ENCODE data around the gene ERBB2.
A peak's percentile ranks its signal among the peaks of the same experiment; 100 is the strongest.
"Not testable (repeated sequence)": the region's sequence is repeated elsewhere in the genome, so short reads cannot be mapped to it uniquely, and the experiment has no call there.

Gene ERBB2

GRCh38 chr17:39748444-39749034 is 48.7 kb downstream of the ERBB2 start:
- not testable (repeated sequence) for DNase-seq

GRCh38 chr17:39750131-39751015 is 50.5 kb downstream of the ERBB2 start:
- DNase-seq = no peak

- DNase-seq = no peak
Measured at GRCh38 chr17:39751016-39751543, 51.2 kb downstream of the ERBB2 start.

DNA sequence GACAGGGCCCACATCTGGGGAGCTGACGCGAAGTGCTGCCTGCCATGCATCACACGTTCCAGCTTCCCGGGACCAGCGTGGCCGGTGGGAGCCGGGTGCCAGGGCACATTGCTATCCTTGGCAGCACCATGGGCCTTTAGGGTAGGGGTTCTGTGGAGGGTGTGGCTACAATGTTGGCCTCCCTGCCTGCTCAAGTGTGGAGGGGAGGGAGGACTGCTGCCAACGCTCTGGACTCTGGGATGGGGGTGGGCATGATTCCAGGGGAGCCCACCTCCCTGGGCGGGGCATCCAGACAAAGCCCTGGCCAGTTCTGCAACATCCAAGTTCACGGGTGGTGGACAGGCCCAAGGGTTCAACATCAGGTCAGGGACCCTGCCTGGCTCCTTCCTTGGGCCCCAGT is 51.8 kb downstream of the ERBB2 start:
- DNase-seq = no peak

- no peak for DNase-seq
Measured at GRCh38 chr17:39752241-39752881, 52.5 kb downstream of the ERBB2 start.

DNA sequence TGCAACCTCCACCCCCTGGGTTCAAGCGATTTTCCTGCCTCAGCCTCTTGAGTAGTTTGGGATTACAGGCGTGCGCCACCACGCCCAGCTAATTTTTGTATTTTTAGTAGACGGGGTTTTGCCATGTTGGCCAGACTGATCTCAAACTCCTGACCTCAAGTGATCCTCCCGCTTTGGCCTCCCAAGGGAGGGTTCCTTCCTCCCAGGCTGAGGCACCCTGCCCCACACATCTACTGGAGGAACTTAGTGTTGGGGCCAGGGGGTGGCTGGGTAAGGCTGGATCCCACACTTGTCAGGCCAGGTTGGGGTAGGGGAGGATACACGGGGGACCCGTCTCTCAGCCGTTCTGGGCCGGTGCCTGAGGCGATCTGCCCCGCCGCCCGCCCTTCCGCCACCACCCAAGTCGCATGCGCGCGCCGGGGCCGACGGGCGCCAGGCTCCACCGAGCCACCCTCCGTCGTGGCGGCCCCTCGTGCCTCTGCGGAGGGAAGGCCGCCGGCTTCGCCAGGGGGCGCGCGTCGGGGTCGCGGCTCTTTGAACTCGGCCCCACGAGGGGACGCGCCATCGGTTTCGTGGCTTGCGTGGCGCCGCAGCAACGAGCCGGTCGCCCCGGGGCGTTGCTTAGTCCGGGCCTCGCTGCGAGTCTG is 53.8 kb downstream of the ERBB2 start:
- no peak for DNase-seq

- peak; percentile 10 for DNase-seq
Measured at GRCh38 chr17:39754161-39754957, 54.5 kb downstream of the ERBB2 start.

DNA sequence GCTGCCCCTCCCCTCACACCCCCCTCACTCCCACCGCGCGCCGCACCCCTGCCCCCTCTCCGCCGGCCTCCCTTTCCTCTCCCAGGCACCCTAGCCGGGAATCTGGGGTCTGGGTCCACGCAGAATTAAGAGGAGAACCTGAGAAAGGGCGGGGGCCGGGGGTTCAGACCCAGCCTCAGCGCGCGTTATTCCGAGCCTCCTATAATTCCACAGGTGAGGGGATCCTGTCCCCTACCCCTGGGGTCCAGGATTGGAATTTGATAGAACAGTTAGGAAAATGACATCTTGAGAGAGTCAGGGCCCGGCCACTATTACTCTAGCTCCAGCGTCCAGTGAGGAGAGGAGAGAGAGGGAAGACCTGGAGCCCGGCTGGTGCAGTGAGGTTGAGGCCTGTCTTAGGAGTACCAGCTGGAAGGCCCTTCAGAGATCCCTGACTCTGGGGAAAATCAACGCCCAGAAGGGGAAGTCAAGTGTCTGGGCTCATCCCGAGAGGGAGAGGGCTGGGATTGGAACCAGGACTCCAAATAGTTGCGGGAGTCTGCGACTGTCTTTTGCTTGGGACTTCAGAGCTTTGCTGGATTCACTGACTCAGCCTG is 55.2 kb downstream of the ERBB2 start:
- no peak for DNase-seq

GRCh38 chr17:39755554-39756379 is 55.9 kb downstream of the ERBB2 start:
- no peak for DNase-seq

GRCh38 chr17:39756380-39757079 is 56.7 kb downstream of the ERBB2 start:
- no peak for DNase-seq

DNA sequence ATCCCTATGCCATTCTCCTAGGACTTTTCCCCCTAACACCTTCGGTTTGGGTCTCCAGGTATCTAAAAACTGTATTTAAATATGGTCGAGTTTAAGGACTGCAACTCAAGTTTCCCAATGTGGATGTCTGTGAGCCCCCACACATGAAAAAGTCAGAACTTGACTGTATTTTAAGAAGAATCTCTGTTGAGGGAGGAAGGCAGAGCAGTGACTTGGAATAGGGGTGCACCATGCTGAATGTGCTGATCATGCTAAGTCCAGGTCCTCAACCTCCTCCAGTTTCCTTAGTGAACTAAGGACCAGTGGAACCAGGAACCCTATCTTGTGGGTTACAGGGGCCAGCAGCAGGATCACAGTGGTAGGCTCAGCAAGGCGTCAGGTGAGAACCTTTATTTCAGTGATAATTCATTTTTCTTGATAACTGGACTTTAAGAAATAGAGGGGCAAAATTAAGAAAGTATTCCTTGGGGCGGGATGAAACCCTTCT is 57.4 kb downstream of the ERBB2 start:
- DNase-seq = no peak

- DNase-seq = no peak
Measured at GRCh38 chr17:39757931-39758873, 58.3 kb downstream of the ERBB2 start.

- DNase-seq = no peak
Measured at GRCh38 chr17:39759204-39759603, 59.3 kb downstream of the ERBB2 start.

- DNase-seq = no peak
Measured at GRCh38 chr17:39761861-39762496, 62.1 kb downstream of the ERBB2 start.

GRCh38 chr17:39763051-39763820 is 63.4 kb downstream of the ERBB2 start:
- no peak for DNase-seq

DNA sequence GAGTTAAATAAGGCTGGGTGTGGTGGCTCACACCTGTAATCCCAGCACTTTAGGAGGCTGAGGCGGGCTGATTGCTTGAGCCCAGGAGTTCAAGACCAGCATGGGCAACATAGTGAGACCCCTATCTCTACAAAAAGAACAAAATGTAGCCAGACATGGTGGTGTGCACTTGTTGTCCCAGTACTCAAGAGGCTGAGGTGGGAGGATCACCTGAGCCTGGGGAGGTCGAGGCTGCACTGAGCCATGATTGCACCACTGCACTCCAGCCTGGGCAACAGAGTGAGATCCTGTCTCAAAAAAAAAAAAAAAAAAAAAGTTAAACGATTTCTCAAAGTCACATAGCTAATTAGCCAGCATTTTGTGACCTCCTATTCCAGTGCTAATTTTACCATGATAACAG is 64.3 kb downstream of the ERBB2 start:
- not testable (repeated sequence) for DNase-seq

DNA sequence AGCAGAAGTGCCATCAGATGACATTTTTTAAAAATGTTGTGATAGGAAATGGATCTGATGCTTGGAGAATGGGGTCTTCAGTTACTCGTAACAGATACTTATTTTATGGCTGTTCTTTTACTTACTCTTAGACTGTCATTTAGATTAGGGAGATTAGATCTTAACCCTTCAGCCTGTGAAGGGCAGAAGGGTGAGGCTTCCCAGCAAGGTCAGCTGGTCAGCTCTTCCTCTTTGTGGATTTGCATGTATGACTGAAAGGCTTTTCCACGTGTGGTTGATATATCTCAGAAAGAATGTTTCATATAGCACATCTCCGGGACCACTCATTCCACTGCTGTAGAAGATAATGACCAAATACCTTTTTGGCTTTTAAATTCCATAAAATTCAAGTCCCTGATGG is 65.3 kb downstream of the ERBB2 start:
- DNase-seq = no peak

- no peak for DNase-seq
Measured at GRCh38 chr17:39765766-39766165, 65.9 kb downstream of the ERBB2 start.
